ENCODE data around the gene RHBDD2. TPM values are rescaled to one million over a fixed set of nuclear protein-coding genes. Genes with fewer than 3 reads are reported as not detected.
A peak's percentile ranks its signal among the peaks of the same experiment; 100 is the strongest.
"Not testable (repeated sequence)": the region's sequence is repeated elsewhere in the genome, so short reads cannot be mapped to it uniquely, and the experiment has no call there.

Gene RHBDD2
- polyA plus RNA-seq, 3 donors, result 34.1 to 54.6 (median 53.1) TPM

DNA sequence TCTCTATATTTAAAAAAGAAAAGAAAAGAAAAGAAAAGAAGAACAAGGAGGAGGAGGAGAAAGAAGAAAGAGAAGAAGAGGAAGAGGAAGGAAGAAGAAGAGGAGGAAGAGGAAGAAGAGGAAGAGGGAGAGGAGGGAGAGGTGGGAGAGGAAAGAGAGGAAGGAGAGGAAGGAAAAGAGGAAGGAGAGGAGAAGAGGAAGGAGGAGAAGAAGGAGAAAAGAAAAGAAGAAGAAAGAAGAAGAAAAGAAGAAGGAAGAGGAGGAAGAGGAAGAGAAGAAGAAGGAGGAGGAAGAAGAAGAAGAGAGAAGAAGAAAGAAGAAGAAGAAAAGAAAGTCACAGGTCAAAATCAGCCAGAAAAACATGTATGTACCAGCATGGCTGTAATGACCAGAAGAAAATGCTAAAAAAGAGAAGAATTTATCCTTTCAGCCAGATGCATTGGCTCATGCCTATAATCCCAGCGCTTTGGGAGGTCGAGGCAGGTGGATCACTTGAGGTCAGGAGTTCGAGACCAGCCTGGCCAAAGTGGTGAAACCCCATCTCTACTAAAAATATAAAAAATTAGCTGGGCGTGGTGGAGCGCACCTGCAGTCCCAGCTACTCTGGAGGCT, 30.8 kb downstream of the RHBDD2 start:
- peaks cover 47% of the 10 kb centered on the region for H3K4me1 Mint-ChIP-seq
- Histone ChIP-seq H2AFZ (ENCODE audit: insufficient read depth, low read depth, low read length, poor library complexity, severe bottlenecking) (no peak overlapping the region), H3K27ac (ENCODE audit: low read depth in 1 of 2, low read length in 2 of 2) (peak overlapping the region in 1 of 2 donors; percentile 42), H3K4me1 (ENCODE audit: control insufficient read depth in 1 of 2, insufficient read depth in 2 of 2, low read length in 2 of 2) (peaks cover 40 to 42% of the 10 kb centered on the region in 2 donors), H3K4me2 (replicated peaks; ENCODE audit: extremely low read depth, low read length, poor library complexity, severe bottlenecking) (no peak overlapping the region), H4K20me1 (ENCODE audit: insufficient read depth, low read length) (no peaks in the 10 kb centered on the region), H3K9me3 (replicated peaks in 1 of 2; ENCODE audit: control insufficient read depth in 1 of 2, insufficient read depth in 1 of 2, low read length in 2 of 2) (peaks cover 0 to 4% of the 10 kb centered on the region in 2 donors), H3K36me3 (replicated peaks in 1 of 2; ENCODE audit: control insufficient read depth in 1 of 2, insufficient read depth in 2 of 2, low read length in 2 of 2) (no peaks in the 10 kb centered on the region), H3K79me2 (ENCODE audit: insufficient read depth, low read length) (no peaks in the 10 kb centered on the region), H3K9ac (ENCODE audit: insufficient read depth, low read length, poor library complexity, severe bottlenecking) (no peak overlapping the region), H3K27me3 (ENCODE audit: control insufficient read depth in 2 of 2, insufficient read depth in 2 of 2, low read length in 2 of 2) (no peaks in the 10 kb centered on the region), H3K4me3 (replicated peaks in 1 of 3; ENCODE audit: low read depth in 2 of 3, low read length in 3 of 3) (no peak overlapping the region)
- H3K27ac Mint-ChIP-seq, result peak overlapping the region in 6 of 7 donors; percentile 46 to 90 (median 70)
- no peak overlapping the region for H3K4me3 Mint-ChIP-seq
- DNase-seq, result no peak
- H3K27me3 Mint-ChIP-seq (ENCODE audit: low read depth in 3 of 3), result peaks cover 0 to 14% (median 3%) of the 10 kb centered on the region in 3 donors
- peaks cover 4 to 7% (median 5%) of the 10 kb centered on the region in 7 donors for H3K9me3 Mint-ChIP-seq
- TF ChIP-seq, protein P1, sequence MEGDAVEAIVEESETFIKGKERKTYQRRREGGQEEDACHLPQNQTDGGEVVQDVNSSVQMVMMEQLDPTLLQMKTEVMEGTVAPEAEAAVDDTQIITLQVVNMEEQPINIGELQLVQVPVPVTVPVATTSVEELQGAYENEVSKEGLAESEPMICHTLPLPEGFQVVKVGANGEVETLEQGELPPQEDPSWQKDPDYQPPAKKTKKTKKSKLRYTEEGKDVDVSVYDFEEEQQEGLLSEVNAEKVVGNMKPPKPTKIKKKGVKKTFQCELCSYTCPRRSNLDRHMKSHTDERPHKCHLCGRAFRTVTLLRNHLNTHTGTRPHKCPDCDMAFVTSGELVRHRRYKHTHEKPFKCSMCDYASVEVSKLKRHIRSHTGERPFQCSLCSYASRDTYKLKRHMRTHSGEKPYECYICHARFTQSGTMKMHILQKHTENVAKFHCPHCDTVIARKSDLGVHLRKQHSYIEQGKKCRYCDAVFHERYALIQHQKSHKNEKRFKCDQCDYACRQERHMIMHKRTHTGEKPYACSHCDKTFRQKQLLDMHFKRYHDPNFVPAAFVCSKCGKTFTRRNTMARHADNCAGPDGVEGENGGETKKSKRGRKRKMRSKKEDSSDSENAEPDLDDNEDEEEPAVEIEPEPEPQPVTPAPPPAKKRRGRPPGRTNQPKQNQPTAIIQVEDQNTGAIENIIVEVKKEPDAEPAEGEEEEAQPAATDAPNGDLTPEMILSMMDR (IDR thresholded peaks at IDR 0.05), result no peak
- WGBS (ENCODE audit: insufficient coverage), result 83% methylated on average over 1 of the region's 5 CpGs
- no peaks in the 10 kb centered on the region for H3K36me3 Mint-ChIP-seq
- intact Hi-C loops (cut with micrococcal nuclease), result loop anchor here in 1 of 2 donors (5.0 kb wide), 1 partner anchor 32 kb away; the partner anchor contains the start of gene RHBDD2

DNA sequence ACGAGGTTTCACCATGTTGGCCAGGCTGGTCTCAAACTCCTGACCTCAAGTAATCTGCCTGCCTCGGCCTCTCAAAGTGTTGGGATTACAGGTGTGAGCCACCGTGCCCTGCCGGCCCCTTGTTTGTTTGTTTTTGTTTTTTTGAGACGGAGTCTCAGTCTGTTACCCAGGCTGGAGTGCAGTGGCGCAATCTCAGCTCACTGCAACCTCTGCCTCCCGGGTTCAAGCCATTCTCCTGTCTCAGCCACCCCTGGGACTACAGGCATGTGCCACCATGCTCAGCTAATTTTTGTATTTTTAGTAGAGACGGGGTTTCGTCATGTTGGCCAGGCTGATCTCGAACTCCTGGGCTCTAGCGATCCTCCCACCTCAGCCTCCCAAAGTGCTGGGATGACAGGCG, 32.4 kb downstream of the RHBDD2 start:
- peaks cover 40% of the 10 kb centered on the region for H3K4me1 Mint-ChIP-seq
- H3K9me3 Mint-ChIP-seq; H3K27ac ChIP-seq (ENCODE audit: low read depth in 1 of 2, low read length in 2 of 2); H3K36me3 ChIP-seq (replicated peaks in 1 of 2; ENCODE audit: control insufficient read depth in 1 of 2, insufficient read depth in 2 of 2, low read length in 2 of 2); H2AFZ ChIP-seq (ENCODE audit: insufficient read depth, low read depth, low read length, poor library complexity, severe bottlenecking); H3K36me3 Mint-ChIP-seq; H3K4me3 Mint-ChIP-seq; DNase-seq; H3K27me3 ChIP-seq (ENCODE audit: control insufficient read depth in 2 of 2, insufficient read depth in 2 of 2, low read length in 2 of 2); H3K4me3 ChIP-seq (replicated peaks in 1 of 3; ENCODE audit: low read depth in 2 of 3, low read length in 3 of 3); H3K9ac ChIP-seq (ENCODE audit: insufficient read depth, low read length, poor library complexity, severe bottlenecking); H3K4me2 ChIP-seq (replicated peaks; ENCODE audit: extremely low read depth, low read length, poor library complexity, severe bottlenecking); H3K9me3 ChIP-seq (replicated peaks in 1 of 2; ENCODE audit: control insufficient read depth in 1 of 2, insufficient read depth in 1 of 2, low read length in 2 of 2): not testable (repeated sequence)
- peaks cover 0 to 14% (median 3%) of the 10 kb centered on the region in 3 donors for H3K27me3 Mint-ChIP-seq (ENCODE audit: low read depth in 3 of 3)
- H3K27ac Mint-ChIP-seq, result peak overlapping the region in 2 of 7 donors; percentile 41 to 62
- H3K4me1 ChIP-seq (ENCODE audit: control insufficient read depth in 1 of 2, insufficient read depth in 2 of 2, low read length in 2 of 2), result peaks cover 32 to 35% of the 10 kb centered on the region in 2 donors
- intact Hi-C loops (cut with micrococcal nuclease), result loop anchor here in 1 of 2 donors (5.0 kb wide), 1 partner anchor 34 kb away; the partner anchor contains the start of gene RHBDD2
- 80% methylated on average over 7 of the region's 12 CpGs for WGBS (ENCODE audit: insufficient coverage)
- peaks cover 10% of the 10 kb centered on the region for H4K20me1 ChIP-seq (ENCODE audit: insufficient read depth, low read length)
- peaks cover 12% of the 10 kb centered on the region for H3K79me2 ChIP-seq (ENCODE audit: insufficient read depth, low read length)
